OCI-LY3 (cell line): Measurements from ENCODE around the gene IDH2.
"Not testable (repeated sequence)": the region's sequence is repeated elsewhere in the genome, so short reads cannot be mapped to it uniquely, and the experiment has no call there.

Source experiments
- H2AFZ ChIP-seq: fragments of 200-600, 300-600 bp; shearing (Covaris generic); 2 replicates; pipeline ENCODE4 v1.6.0; 2014; ENCODE audit warnings: antibody characterized with exemption, low read depth, low read length
- H3K27ac ChIP-seq: fragments of 200-600, 300-600 bp; sonication (generic); 2 replicates; pipeline ENCODE4 v1.5.1; 2014; ENCODE audit warnings: mild to moderate bottlenecking, low read length, moderate library complexity, mixed read lengths
- H3K27me3 ChIP-seq: fragments of 200-600, 300-600 bp; sonication (generic); 2 replicates; pipeline ENCODE4 v1.6.1; 2014; ENCODE audit warnings: low read depth, low read length, mixed read lengths
- H3K36me3 ChIP-seq: fragments of 200-600, 300-600 bp; sonication (generic); replicated peaks from 2 replicates; pipeline ENCODE3; 2014; ENCODE audit warnings: low read depth, low read length, mixed read lengths
- H3K4me1 ChIP-seq: fragments of 300-600, 200-600 bp; sonication (generic); 2 replicates; pipeline ENCODE4 v1.6.1; 2014; ENCODE audit warnings: low read length, mixed read lengths
- H3K4me2 ChIP-seq: fragments of 200-600, 300-600 bp; sonication (generic); 2 replicates; pipeline ENCODE4 v1.6.1; 2014; ENCODE audit warnings: low read length, mixed read lengths
- H3K4me3 ChIP-seq: fragments of 300-600, 200-600 bp; sonication (generic); 2 replicates; pipeline ENCODE4 v1.5.1; 2014; ENCODE audit warnings: antibody characterized with exemption, mild to moderate bottlenecking, low read length, moderate library complexity
- H3K79me2 ChIP-seq: fragments of 300-600, 200-600 bp; shearing (Covaris generic); 2 replicates; pipeline ENCODE4 v1.6.1; 2014; ENCODE audit warnings: mild to moderate bottlenecking, low read length, mixed read lengths
- H3K9ac ChIP-seq: fragments of 300-600, 200-600 bp; shearing (Covaris generic); 2 replicates; pipeline ENCODE4 v1.6.0; 2014; ENCODE audit warnings: mild to moderate bottlenecking, low read length, moderate library complexity
- H3K9me3 ChIP-seq: fragments of 200-600, 300-600 bp; shearing (Covaris generic); 2 replicates; pipeline ENCODE4 v1.6.1; 2014; ENCODE audit warnings: low read length, mixed read lengths; ENCODE audit not compliant: insufficient read depth
- H4K20me1 ChIP-seq: fragments of 200-600, 300-600 bp; sonication (generic); 2 replicates; pipeline ENCODE4 v1.6.1; 2016; ENCODE audit warnings: low read length, mixed read lengths; ENCODE audit not compliant: insufficient read depth
- CTCF ChIP-seq: fragments of 200-600, 300-600 bp; sonication (generic); IDR thresholded peaks from 2 replicates; pipeline ENCODE4 v1.5.1; 2014; ENCODE audit warnings: antibody characterized with exemption, low read length, low read depth
- EZH2phosphoT487 ChIP-seq: fragments of 200-600 bp; shearing (Covaris generic); IDR thresholded peaks from 2 replicates; pipeline ENCODE4 v1.6.1; 2018; ENCODE audit warnings: antibody characterized with exemption, mixed run types, low read depth

Gene IDH2

GRCh38 chr15:90114451-90114901 is 12.2 kb upstream of the IDH2 start:
- no peak overlapping the region for H2AFZ ChIP-seq
- H3K36me3 ChIP-seq = no peaks in the 10 kb centered on the region
- peaks cover 14% of the 10 kb centered on the region for H3K9me3 ChIP-seq
- H3K4me1 ChIP-seq = no peaks in the 10 kb centered on the region
- no peak overlapping the region for H3K27ac ChIP-seq
- H3K79me2 ChIP-seq = no peaks in the 10 kb centered on the region
- H4K20me1 ChIP-seq = no peaks in the 10 kb centered on the region
- no peak overlapping the region for H3K9ac ChIP-seq
- TF ChIP-seq CTCF = no peak
- no peak for TF ChIP-seq EZH2phosphoT487
- 0 out of 2 replicates have a peak, but pooled peaks cover 4% of the 10 kb centered on the region for H3K27me3 ChIP-seq
- no peak overlapping the region for H3K4me3 ChIP-seq
- H3K4me2 ChIP-seq = no peak overlapping the region

- no peaks in the 10 kb centered on the region for H3K4me1 ChIP-seq
- H3K79me2 ChIP-seq = no peaks in the 10 kb centered on the region
- no peaks in the 10 kb centered on the region for H3K27me3 ChIP-seq
- peaks cover 14% of the 10 kb centered on the region for H3K9me3 ChIP-seq
- H3K4me3 ChIP-seq = no peak overlapping the region
- no peaks in the 10 kb centered on the region for H4K20me1 ChIP-seq
- H2AFZ ChIP-seq = no peak overlapping the region
- no peak overlapping the region for H3K9ac ChIP-seq
- no peaks in the 10 kb centered on the region for H3K36me3 ChIP-seq
- H3K27ac ChIP-seq = no peak overlapping the region
- TF ChIP-seq CTCF = no peak
- TF ChIP-seq EZH2phosphoT487 = no peak
- no peak overlapping the region for H3K4me2 ChIP-seq
Observed at GRCh38 chr15:90113166-90113565, 10.9 kb upstream of the IDH2 start.

- H2AFZ ChIP-seq, H3K4me3 ChIP-seq, H3K9ac ChIP-seq, H4K20me1 ChIP-seq, H3K9me3 ChIP-seq, H3K27me3 ChIP-seq, H3K4me1 ChIP-seq, H3K79me2 ChIP-seq, H3K4me2 ChIP-seq, H3K36me3 ChIP-seq, H3K27ac ChIP-seq: not testable (repeated sequence)
Observed at GRCh38 chr15:90109163-90109751, 7.0 kb upstream of the IDH2 start.

- not testable (repeated sequence) for H4K20me1 ChIP-seq, H3K79me2 ChIP-seq, H3K4me3 ChIP-seq, H3K4me1 ChIP-seq, H3K9ac ChIP-seq, H3K36me3 ChIP-seq, H3K27me3 ChIP-seq, H3K27ac ChIP-seq, H3K4me2 ChIP-seq, H2AFZ ChIP-seq, H3K9me3 ChIP-seq
Observed at GRCh38 chr15:90108038-90108437, 5.8 kb upstream of the IDH2 start.

GRCh38 chr15:90106522-90107117 is 4.4 kb upstream of the IDH2 start:
- H3K79me2 ChIP-seq = peaks cover 11% of the 10 kb centered on the region
- no peak overlapping the region for H3K4me2 ChIP-seq
- TF ChIP-seq CTCF (no peak), EZH2phosphoT487 (no peak)
- H2AFZ ChIP-seq = no peak overlapping the region
- no peak overlapping the region for H3K27ac ChIP-seq
- H3K9ac ChIP-seq = no peak overlapping the region
- H3K9me3 ChIP-seq = no peaks in the 10 kb centered on the region
- no peaks in the 10 kb centered on the region for H4K20me1 ChIP-seq
- no peaks in the 10 kb centered on the region for H3K36me3 ChIP-seq
- H3K4me1 ChIP-seq = no peaks in the 10 kb centered on the region
- no peaks in the 10 kb centered on the region for H3K27me3 ChIP-seq
- no peak overlapping the region for H3K4me3 ChIP-seq
